H1 (cell line): Measurements from ENCODE around the gene PHTF2. TPM values are rescaled to one million over a fixed set of nuclear protein-coding genes. Genes with fewer than 3 reads are reported as not detected.

ENCODE experiments used
- CHD2 ChIP-seq: IDR thresholded peaks from 2 replicates; pipeline ENCODE4 v1.6.1; 2012; ENCODE audit warnings: low read length, improper control_type of control experiment
- CHD7 ChIP-seq: fragments of 300-600 bp; sonication (generic); IDR thresholded peaks from 2 replicates; pipeline ENCODE4 v1.7.1; 2012; ENCODE audit warnings: low read length, moderate library complexity, mild to moderate bottlenecking, inconsistent platforms; ENCODE audit not compliant: insufficient replicate concordance
- MAFK ChIP-seq: IDR thresholded peaks from 2 replicates; pipeline ENCODE4 v1.6.1; 2012; ENCODE audit warnings: low read depth, mild to moderate bottlenecking, improper control_type of control experiment, low read length
- PHF8 ChIP-seq: fragments of 200-600 bp; sonication (generic); conservative IDR thresholded peaks from 2 replicates; pipeline ENCODE4 v1.7.1; 2012; ENCODE audit warnings: low read depth, mild to moderate bottlenecking, inconsistent platforms, low read length, moderate library complexity
- POU5F1 ChIP-seq: IDR thresholded peaks from 2 replicates; pipeline ENCODE4 v1.6.1; 2011; ENCODE audit warnings: low read depth, mild to moderate bottlenecking, low read length, moderate library complexity
- RXRA ChIP-seq: IDR thresholded peaks from 2 replicates; pipeline ENCODE4 v1.6.1; 2011; ENCODE audit warnings: low read depth, mild to moderate bottlenecking, low read length, moderate library complexity; ENCODE audit not compliant: insufficient read depth
- SP4 ChIP-seq: IDR thresholded peaks from 2 replicates; pipeline ENCODE4 v1.6.1; 2012; ENCODE audit warnings: low read length, inconsistent platforms
- ZNF274 ChIP-seq: IDR thresholded peaks from 2 replicates; pipeline ENCODE4 v1.7.0; 2012; ENCODE audit warnings: low read length, borderline replicate concordance; ENCODE audit errors: extremely low read depth
- polyA plus RNA-seq, 7 experiments: library from polyadenylated mRNA; depleted of rRNA in 3 of 7; stranded (reverse) in 5 of 7; unstranded in 2 of 7; fragments of >200 nt in 5 of 7; fragments of 200-250 nt in 2 of 7; gene quantifications; 1 replicate in 5 of 7; 2 replicates in 1 of 7; 4 replicates in 1 of 7; pipeline versions ENCODE4 v1.2.1 to v1.2.3, GENCODE V29; 2011 to 2013; ENCODE audit warnings: missing spikeins in 2 of 7, mixed read lengths in 2 of 7
- total RNA-seq: library from RNA; stranded (reverse); fragmentation: NEBNext Ultra II Directional; extraction: Animal tissue kit (Norgen Biotek cat#: 25700); gene quantifications from 2 replicates; pipeline ENCODE4 v1.2.1, GENCODE V29; 2021

The PHTF2 gene
- total and polyA plus RNA-seq, 2 of the 8 experiments (the other 6 are each of a cell fraction or from before 2014, with no cell fraction given) = 9.0 to 25.4 TPM

- TF ChIP-seq CHD7 (no peak), MAFK (no peak), PHF8 (no peak), CHD2 (no peak), ZNF274 (no peak), RXRA (no peak), SP4 (no peak), POU5F1 (no peak)
Measured at GRCh38 chr7:77912293-77912692, 113.7 kb downstream of the PHTF2 start (continued).
